Kidney (tissue), 14 donors: ENCODE results near the gene LAMA5. TPM values are rescaled to one million over a fixed set of nuclear protein-coding genes. Genes with fewer than 3 reads are reported as not detected.

Experiments
- DNase-seq, 5 donors: peaks; one replicate each; pipeline ENCODE4 v3.0.0-alpha.2; 2013 to 2020
- FAIRE-seq: peaks from 2 replicates; lab custom pipeline; 2012; peaks lifted over from hg19 to GRCh38; lab: Jason Lieb, UNC
- H3K27ac ChIP-seq, 2 donors: one replicate each; pipeline ENCODE4 v1.7.0; 2013; ENCODE audit warnings: low read depth in 2 of 2, low read length in 2 of 2, inconsistent platforms in 1 of 2
- H3K27me3 ChIP-seq: one replicate; pipeline ENCODE4 v1.7.1; 2013; ENCODE audit warnings: low read length, inconsistent platforms; ENCODE audit not compliant: control insufficient read depth, insufficient read depth
- H3K36me3 ChIP-seq, 3 donors: one replicate each; pipeline versions ENCODE4 v1.7.0 to v1.7.1; 2013; ENCODE audit warnings: low read length in 3 of 3, control low read depth in 1 of 3, inconsistent platforms in 1 of 3; ENCODE audit not compliant: insufficient read depth in 3 of 3, control insufficient read depth in 2 of 3
- H3K4me1 ChIP-seq, 3 donors: one replicate each; pipeline versions ENCODE4 v1.7.0 to v1.7.1; 2013; ENCODE audit warnings: low read length in 3 of 3, inconsistent platforms in 1 of 3, low read depth in 1 of 3; ENCODE audit not compliant: control insufficient read depth in 2 of 3, insufficient read depth in 2 of 3
- H3K4me3 ChIP-seq, 3 donors: one replicate each; pipeline versions ENCODE4 v1.7.0 to v1.8.1; 2013; ENCODE audit warnings: low read length in 3 of 3, control low read depth in 1 of 3, inconsistent platforms in 1 of 3
- H3K9ac ChIP-seq, 3 donors: one replicate each; pipeline versions ENCODE4 v1.7.0 to v1.7.1; 2013; ENCODE audit warnings: low read length in 3 of 3, control low read depth in 1 of 3, inconsistent platforms in 1 of 3
- H3K9me3 ChIP-seq, 3 donors: one replicate each; pipeline versions ENCODE4 v1.7.0 to v1.7.1; 2013; ENCODE audit warnings: low read length in 3 of 3, control low read depth in 1 of 3, inconsistent platforms in 1 of 3; ENCODE audit not compliant: control insufficient read depth in 2 of 3, insufficient read depth in 1 of 3
- intact Hi-C: fragments of 100-400 bp; cut with DNase I; formaldehyde crosslinking; loops from one replicate; pipeline ENCODE4 v1.11.1; 2022
- polyA plus RNA-seq: library from polyadenylated mRNA; stranded (reverse); fragments of 350-450 nt; fragmentation: Illumina TruSeq; extraction: RNeasy Lipid Tissue Mini Kit (QIAGEN cat#74804); gene quantifications from one replicate; pipeline ENCODE4 v1.2.3, GENCODE V29; 2014; ENCODE audit warnings: low read depth, low replicate concordance; ENCODE audit not compliant: insufficient read depth
- total RNA-seq: library from RNA; stranded (reverse); fragmentation: NEBNext Ultra II Directional; extraction: Animal tissue kit (Norgen Biotek cat#: 25700); gene quantifications from one replicate; pipeline ENCODE4 v1.2.1, GENCODE V29; 2021
- TF ChIP-seq, protein P1 (sequence below): IDR thresholded peaks from 3 replicates; pipeline ENCODE4 v1.5.1; 2012; ENCODE audit warnings: mild to moderate bottlenecking, moderate library complexity, borderline replicate concordance; ENCODE audit not compliant: insufficient read depth; ENCODE audit errors: extremely low read depth
- donor health status: control.
- donor health status: control.
- donor health status: control.
- donor health status: control.
- donor health status: control.
- donor health status: DM: yes; HTN: yes; CAD: no.
- donor health status: Normal renal cell carcinoma (clear cell type).

Gene LAMA5
- total and polyA plus RNA-seq, 2 donors from 2014 or later, result 94.0 to 342 TPM

DNA sequence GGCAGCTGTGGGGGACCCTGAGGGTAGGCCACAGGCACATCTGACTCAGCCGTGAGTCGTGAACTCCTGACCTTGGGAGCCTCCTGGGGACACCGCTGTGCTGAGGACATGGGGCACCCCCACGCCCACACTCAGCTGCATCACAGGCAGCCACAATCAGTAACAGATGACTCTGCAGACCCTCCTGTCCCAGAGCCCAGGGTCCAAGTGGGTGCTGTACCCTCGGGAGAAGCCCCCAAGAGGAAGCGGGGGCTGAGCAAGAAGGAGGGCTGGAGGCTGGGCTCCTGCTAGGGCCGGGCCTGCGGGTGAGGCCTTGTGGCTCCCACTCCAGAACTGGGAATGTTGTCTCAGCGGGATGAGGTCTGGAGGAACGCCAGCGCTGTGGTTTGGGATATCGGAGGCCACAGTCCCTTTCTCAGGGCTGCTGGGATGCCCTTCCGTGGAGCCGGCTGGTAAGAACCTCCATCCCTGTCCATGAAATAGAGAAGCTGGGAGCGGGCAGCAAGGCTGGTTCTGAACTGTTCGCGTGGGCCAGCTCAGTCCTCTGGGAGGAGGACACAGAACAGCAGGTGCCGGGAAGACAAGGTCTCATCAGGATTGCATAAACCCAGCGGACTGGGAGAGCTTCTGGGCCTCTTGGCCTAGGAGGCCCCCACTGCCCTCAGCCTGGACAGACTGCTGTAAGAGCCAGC is 3.1 kb upstream of the LAMA5 start:
- Histone ChIP-seq H3K36me3 (no peaks in the 10 kb centered on the region), H3K27me3 (no peaks in the 10 kb centered on the region), H3K9me3 (no peaks in the 10 kb centered on the region), H3K27ac (peak overlapping the region; percentile 54 to 67), H3K9ac (peak overlapping the region in 1 of 3 donors; percentile 12), H3K4me3 (no peak overlapping the region), H3K4me1 (peaks cover 0 to 45% (median 21%) of the 10 kb centered on the region in 3 donors)
- TF ChIP-seq, protein P1, sequence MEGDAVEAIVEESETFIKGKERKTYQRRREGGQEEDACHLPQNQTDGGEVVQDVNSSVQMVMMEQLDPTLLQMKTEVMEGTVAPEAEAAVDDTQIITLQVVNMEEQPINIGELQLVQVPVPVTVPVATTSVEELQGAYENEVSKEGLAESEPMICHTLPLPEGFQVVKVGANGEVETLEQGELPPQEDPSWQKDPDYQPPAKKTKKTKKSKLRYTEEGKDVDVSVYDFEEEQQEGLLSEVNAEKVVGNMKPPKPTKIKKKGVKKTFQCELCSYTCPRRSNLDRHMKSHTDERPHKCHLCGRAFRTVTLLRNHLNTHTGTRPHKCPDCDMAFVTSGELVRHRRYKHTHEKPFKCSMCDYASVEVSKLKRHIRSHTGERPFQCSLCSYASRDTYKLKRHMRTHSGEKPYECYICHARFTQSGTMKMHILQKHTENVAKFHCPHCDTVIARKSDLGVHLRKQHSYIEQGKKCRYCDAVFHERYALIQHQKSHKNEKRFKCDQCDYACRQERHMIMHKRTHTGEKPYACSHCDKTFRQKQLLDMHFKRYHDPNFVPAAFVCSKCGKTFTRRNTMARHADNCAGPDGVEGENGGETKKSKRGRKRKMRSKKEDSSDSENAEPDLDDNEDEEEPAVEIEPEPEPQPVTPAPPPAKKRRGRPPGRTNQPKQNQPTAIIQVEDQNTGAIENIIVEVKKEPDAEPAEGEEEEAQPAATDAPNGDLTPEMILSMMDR, result no peak
- intact Hi-C loops, result no loop called here
- FAIRE-seq (no peak), DNase-seq (peak in 1 of 5 donors; percentile 66)

DNA sequence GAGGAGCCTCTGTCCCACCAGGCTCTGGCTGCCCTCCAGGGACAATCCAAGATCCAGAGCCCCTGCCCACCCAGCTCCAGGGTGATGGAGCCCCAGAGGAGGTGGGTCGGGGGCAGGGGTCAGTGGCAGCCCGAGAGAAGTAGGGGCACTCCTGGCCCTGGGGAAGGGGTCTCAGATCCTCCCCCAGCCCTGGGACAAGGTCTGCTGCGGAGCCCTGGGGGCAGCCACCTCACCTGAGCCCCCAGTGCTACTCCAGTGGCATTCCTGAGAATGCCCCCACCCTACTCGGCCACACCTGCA is 2.7 kb upstream of the LAMA5 start:
- Histone ChIP-seq H3K4me1 (peaks cover 0 to 47% (median 26%) of the 10 kb centered on the region in 3 donors), H3K9me3 (no peaks in the 10 kb centered on the region), H3K4me3 (no peak overlapping the region), H3K27me3 (no peaks in the 10 kb centered on the region), H3K9ac (peak overlapping the region in 1 of 3 donors; percentile 40), H3K27ac (peak overlapping the region; percentile 54 to 67), H3K36me3 (no peaks in the 10 kb centered on the region)
- intact Hi-C loops, result no loop called here
- TF ChIP-seq, protein P1, result no peak
- DNase-seq, result no peak
- FAIRE-seq, result no peak

DNA sequence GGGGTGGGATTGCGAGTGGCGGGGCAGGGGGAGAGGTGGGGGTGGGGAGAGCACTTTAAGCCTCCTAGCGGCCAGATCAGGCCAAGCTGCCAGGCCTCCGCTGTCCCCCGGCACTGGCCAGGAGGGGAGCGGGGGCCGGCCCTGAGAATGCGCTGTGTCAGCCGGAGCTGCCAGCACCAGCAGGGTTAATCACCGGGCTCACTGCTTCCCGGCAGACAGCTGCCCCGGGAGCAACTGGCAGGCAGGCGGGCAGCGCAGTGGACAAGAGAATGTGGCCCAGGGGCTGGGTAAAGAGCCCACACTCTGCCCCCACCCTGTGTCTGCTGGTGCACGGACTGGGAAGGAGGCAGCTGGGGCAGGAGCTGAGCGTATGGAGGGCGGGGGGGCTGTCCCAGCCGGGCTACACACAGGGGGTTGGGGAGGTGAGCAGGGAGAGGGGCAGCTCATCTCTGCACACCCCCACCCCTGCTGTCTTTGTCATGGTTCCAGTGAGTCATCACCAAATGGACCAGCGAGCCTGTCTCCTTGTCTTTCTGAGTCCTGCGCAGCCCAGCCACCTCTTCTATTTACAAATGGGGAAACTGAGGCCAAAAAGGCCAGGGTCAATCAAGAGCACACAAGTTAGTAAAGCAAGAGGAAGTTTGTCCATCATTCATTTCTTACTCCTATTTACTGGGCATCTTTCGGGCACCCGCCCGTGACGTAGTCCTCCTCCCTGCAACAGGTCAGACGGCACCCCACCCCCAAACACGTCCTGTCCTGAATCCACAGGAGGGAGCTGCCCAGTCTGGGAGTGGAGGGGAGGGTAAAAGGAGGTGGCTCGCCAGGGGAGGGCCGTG is 2.1 kb upstream of the LAMA5 start:
- TF ChIP-seq, protein P1, result peak; percentile 28
- peak overlapping the region in 1 of 3 donors; percentile 40 for H3K9ac ChIP-seq
- peak overlapping the region; percentile 67 to 81 for H3K27ac ChIP-seq
- H3K9me3 ChIP-seq, result no peaks in the 10 kb centered on the region
- peak overlapping the region in 1 of 3 donors; percentile 39 for H3K4me3 ChIP-seq
- intact Hi-C loops, result no loop called here
- FAIRE-seq (no peak), DNase-seq (peak in 4 of 5 donors; percentile 84 to 91 (median 84))
- peaks cover 0 to 50% (median 32%) of the 10 kb centered on the region in 3 donors for H3K4me1 ChIP-seq
- no peaks in the 10 kb centered on the region for H3K27me3 ChIP-seq
- H3K36me3 ChIP-seq, result no peaks in the 10 kb centered on the region
